HepG2 (cell line): ENCODE data around the gene VSTM5.

Experiments used
- TF ChIP-seq, protein P1 (sequence below), 2 experiments: IDR thresholded peaks; 2 replicates each; pipeline ENCODE4 v1.6.1; 2011 to 2012; ENCODE audit warnings: low read length in 2 of 2, borderline replicate concordance in 1 of 2, low read depth in 1 of 2, mild to moderate bottlenecking in 1 of 2, moderate library complexity in 1 of 2
- TF ChIP-seq, protein P2 (sequence below): sonication (generic); formaldehyde crosslinking; IDR thresholded peaks from 2 replicates; pipeline ENCODE4 v1.9.0; 2022; ENCODE audit warnings: low read depth, missing genetic modification reagents
- TF ChIP-seq, protein P3 (sequence below): sonication (generic); formaldehyde crosslinking; IDR thresholded peaks from 2 replicates; pipeline ENCODE4 v1.5.0; 2020; ENCODE audit warnings: missing genetic modification reagents

DNA sequence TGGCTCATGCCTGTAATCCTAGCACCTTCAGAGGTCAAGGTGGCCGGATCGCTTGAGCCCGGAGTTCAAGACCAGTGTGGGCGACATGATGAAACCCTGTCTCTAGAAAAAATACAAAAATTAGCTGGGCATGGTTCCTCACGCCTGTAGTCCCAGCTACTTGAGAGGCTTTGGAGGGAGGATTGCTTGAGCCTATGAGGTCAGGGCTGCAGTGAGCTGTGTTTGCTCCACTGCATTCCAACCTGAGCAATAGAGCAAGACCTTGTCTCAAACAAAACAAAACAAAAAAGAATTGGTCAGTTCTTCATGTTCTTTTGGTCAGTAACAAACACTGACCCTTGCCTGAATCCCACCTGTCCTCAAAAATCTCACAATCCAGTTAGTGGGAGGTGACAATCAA is 36.7 kb upstream of the VSTM5 start:
- TF ChIP-seq, protein P1, sequence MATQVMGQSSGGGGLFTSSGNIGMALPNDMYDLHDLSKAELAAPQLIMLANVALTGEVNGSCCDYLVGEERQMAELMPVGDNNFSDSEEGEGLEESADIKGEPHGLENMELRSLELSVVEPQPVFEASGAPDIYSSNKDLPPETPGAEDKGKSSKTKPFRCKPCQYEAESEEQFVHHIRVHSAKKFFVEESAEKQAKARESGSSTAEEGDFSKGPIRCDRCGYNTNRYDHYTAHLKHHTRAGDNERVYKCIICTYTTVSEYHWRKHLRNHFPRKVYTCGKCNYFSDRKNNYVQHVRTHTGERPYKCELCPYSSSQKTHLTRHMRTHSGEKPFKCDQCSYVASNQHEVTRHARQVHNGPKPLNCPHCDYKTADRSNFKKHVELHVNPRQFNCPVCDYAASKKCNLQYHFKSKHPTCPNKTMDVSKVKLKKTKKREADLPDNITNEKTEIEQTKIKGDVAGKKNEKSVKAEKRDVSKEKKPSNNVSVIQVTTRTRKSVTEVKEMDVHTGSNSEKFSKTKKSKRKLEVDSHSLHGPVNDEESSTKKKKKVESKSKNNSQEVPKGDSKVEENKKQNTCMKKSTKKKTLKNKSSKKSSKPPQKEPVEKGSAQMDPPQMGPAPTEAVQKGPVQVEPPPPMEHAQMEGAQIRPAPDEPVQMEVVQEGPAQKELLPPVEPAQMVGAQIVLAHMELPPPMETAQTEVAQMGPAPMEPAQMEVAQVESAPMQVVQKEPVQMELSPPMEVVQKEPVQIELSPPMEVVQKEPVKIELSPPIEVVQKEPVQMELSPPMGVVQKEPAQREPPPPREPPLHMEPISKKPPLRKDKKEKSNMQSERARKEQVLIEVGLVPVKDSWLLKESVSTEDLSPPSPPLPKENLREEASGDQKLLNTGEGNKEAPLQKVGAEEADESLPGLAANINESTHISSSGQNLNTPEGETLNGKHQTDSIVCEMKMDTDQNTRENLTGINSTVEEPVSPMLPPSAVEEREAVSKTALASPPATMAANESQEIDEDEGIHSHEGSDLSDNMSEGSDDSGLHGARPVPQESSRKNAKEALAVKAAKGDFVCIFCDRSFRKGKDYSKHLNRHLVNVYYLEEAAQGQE (IDR thresholded peaks at IDR 0.05; ENCODE audit: borderline replicate concordance in 1 of 2, low read depth in 1 of 2, low read length in 2 of 2) = no peak
- TF ChIP-seq, protein P2, sequence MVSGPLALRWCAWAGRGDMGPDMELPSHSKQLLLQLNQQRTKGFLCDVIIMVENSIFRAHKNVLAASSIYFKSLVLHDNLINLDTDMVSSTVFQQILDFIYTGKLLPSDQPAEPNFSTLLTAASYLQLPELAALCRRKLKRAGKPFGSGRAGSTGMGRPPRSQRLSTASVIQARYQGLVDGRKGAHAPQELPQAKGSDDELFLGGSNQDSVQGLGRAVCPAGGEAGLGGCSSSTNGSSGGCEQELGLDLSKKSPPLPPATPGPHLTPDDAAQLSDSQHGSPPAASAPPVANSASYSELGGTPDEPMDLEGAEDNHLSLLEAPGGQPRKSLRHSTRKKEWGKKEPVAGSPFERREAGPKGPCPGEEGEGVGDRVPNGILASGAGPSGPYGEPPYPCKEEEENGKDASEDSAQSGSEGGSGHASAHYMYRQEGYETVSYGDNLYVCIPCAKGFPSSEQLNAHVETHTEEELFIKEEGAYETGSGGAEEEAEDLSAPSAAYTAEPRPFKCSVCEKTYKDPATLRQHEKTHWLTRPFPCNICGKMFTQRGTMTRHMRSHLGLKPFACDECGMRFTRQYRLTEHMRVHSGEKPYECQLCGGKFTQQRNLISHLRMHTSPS = no peak
- TF ChIP-seq, protein P3, sequence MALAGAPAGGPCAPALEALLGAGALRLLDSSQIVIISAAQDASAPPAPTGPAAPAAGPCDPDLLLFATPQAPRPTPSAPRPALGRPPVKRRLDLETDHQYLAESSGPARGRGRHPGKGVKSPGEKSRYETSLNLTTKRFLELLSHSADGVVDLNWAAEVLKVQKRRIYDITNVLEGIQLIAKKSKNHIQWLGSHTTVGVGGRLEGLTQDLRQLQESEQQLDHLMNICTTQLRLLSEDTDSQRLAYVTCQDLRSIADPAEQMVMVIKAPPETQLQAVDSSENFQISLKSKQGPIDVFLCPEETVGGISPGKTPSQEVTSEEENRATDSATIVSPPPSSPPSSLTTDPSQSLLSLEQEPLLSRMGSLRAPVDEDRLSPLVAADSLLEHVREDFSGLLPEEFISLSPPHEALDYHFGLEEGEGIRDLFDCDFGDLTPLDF (CRISPR knock-in tag) = no peak
